Large intestine (tissue), 3 donors: Measurements from ENCODE around the gene PHF21B. TPM values are rescaled to one million over a fixed set of nuclear protein-coding genes. Genes with fewer than 3 reads are reported as not detected.

Source experiments
- DNase-seq, 2 donors: peaks; one replicate each; pipeline versions ENCODE4 v3.0.0 to v3.0.0-alpha.2; 2013
- H3K27ac ChIP-seq: one replicate; pipeline ENCODE4 v1.5.1; 2013; ENCODE audit warnings: low read length
- H3K27me3 ChIP-seq: 2 replicates; pipeline ENCODE4 v1.6.1; 2013; ENCODE audit warnings: low read length; ENCODE audit not compliant: control insufficient read depth, insufficient read depth
- H3K36me3 ChIP-seq: 2 replicates; pipeline ENCODE4 v1.6.1; 2013; ENCODE audit warnings: low read length; ENCODE audit not compliant: control insufficient read depth, insufficient read depth
- H3K4me1 ChIP-seq: one replicate; pipeline ENCODE4 v1.6.1; 2013; ENCODE audit warnings: low read length; ENCODE audit not compliant: control insufficient read depth, insufficient read depth
- H3K4me3 ChIP-seq: one replicate; pipeline ENCODE4 v1.5.1; 2013; ENCODE audit warnings: low read length
- H3K9me3 ChIP-seq: one replicate; pipeline ENCODE4 v1.6.1; 2013; ENCODE audit warnings: mild to moderate bottlenecking, low read depth, low read length, moderate library complexity; ENCODE audit not compliant: control insufficient read depth
- WGBS: methylation state at CpG from one replicate; pipeline ENCODE4 v1.1.5; 2013; ENCODE audit warnings: low lambda C conversion rate; ENCODE audit not compliant: insufficient coverage; 5-methylcytosine and 5-hydroxymethylcytosine counted together
- polyA plus RNA-seq: library from polyadenylated mRNA; unstranded; fragments of 120-200 nt; gene quantifications from one replicate; pipeline ENCODE4 v1.2.1, GENCODE V29; 2013

PHF21B gene
- polyA plus RNA-seq, 1 donor = 0.63 TPM

DNA sequence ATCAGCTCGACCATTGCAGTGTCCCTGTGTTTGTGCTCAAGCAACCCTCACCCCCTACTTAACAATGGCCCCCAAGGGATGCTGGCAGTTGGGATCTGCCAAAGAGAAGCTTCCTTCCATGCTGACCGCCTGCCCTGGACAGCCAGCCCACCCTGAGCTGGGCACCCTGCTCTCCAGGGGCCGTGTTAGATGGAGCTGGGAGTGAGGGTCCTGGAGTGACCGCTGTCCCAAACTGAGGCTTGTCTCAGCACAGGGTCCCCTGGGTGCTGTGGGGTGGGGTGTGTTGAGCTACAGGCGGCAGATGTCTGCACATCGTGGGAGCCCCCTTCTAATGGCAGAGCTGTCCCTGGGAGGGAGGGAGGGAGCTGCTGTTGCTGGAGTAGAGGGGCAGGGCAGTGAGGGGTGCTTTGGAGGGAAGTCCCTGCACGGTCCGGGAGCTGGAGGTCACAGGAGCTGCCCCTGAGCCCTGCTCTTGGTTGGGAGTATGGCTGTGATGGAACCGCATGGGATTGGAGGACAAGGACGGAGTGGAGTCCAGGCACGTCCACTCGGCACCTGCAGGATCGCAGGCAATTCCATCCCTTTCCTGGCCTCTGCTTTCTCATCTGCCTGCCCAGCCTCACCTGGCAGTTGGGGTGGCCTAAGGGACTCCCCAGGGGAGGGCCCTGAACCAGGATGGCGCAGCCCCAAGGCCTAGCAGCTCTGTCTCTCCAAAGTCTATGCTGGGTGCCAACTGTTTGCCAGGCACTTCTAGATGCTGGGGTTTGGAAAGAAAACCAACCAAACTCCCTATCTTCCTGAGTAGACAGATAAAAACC lies 131.1 kb downstream of the PHF21B start:
- no peaks in the 10 kb centered on the region for H3K27me3 ChIP-seq
- no peaks in the 10 kb centered on the region for H3K36me3 ChIP-seq
- H3K4me1 ChIP-seq = no peaks in the 10 kb centered on the region
- H3K9me3 ChIP-seq = no peaks in the 10 kb centered on the region
- no peak for DNase-seq
- H3K4me3 ChIP-seq = no peak overlapping the region
- no CpG with 5 or more reads among the region's 14 CpGs for WGBS
- no peak overlapping the region for H3K27ac ChIP-seq

DNA sequence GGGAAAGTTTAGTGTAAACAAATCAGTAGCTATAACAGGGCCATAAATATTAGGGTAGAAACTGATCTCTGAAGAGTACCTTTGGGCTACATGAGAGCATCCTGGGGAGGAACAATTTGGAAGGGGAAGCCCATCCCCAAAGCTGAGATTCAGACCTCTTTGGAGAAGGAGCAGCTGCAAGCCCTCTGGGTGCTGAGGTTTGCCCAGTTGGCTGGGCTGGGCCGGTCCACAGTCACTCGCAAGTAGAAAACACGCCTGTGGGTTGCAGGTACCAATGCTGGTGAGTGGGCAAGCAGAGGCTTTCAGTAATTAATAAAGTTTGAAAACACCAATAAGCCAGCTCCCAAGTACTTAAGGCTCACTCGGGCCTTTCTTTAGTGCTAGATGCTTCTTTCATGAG lies 132.9 kb downstream of the PHF21B start:
- WGBS = no CpG with 5 or more reads among the region's 4 CpGs
- H3K27ac ChIP-seq = no peak overlapping the region
- H3K4me3 ChIP-seq = no peak overlapping the region
- H3K36me3 ChIP-seq = no peaks in the 10 kb centered on the region
- DNase-seq = no peak
- no peaks in the 10 kb centered on the region for H3K4me1 ChIP-seq
- no peaks in the 10 kb centered on the region for H3K9me3 ChIP-seq
- H3K27me3 ChIP-seq = no peaks in the 10 kb centered on the region

- H3K36me3 ChIP-seq = no peaks in the 10 kb centered on the region
- whole genome bisulfite sequencing = 100% methylated on average over 1 of the region's 3 CpGs
- no peaks in the 10 kb centered on the region for H3K9me3 ChIP-seq
- H3K4me1 ChIP-seq = no peaks in the 10 kb centered on the region
- no peak overlapping the region for H3K4me3 ChIP-seq
- H3K27ac ChIP-seq = no peak overlapping the region
- no peak for DNase-seq
- H3K27me3 ChIP-seq = no peaks in the 10 kb centered on the region
These were observed 138.0 kb downstream of the PHF21B start for GRCh38 chr22:44871782-44872181.

- Histone ChIP-seq H3K9me3 (no peaks in the 10 kb centered on the region), H3K4me1 (no peaks in the 10 kb centered on the region), H3K36me3 (no peaks in the 10 kb centered on the region), H3K27ac (no peak overlapping the region), H3K27me3 (no peaks in the 10 kb centered on the region), H3K4me3 (no peak overlapping the region)
- no peak for DNase-seq
- WGBS = no CpG with 5 or more reads among the region's 5 CpGs
These were observed 139.8 kb downstream of the PHF21B start for GRCh38 chr22:44870021-44870420.

GRCh38 chr22:44869196-44869595 lies 140.6 kb downstream of the PHF21B start:
- Histone ChIP-seq H3K4me3 (no peak overlapping the region), H3K27ac (no peak overlapping the region), H3K36me3 (no peaks in the 10 kb centered on the region), H3K27me3 (no peaks in the 10 kb centered on the region), H3K9me3 (no peaks in the 10 kb centered on the region), H3K4me1 (no peaks in the 10 kb centered on the region)
- DNase-seq = no peak
- no CpG with 5 or more reads among the region's 7 CpGs for WGBS

GRCh38 chr22:44865193-44866057 lies 144.4 kb downstream of the PHF21B start:
- Histone ChIP-seq H3K4me1 (no peaks in the 10 kb centered on the region), H3K27ac (no peak overlapping the region), H3K9me3 (no peaks in the 10 kb centered on the region), H3K36me3 (no peaks in the 10 kb centered on the region), H3K27me3 (no peaks in the 10 kb centered on the region), H3K4me3 (no peak overlapping the region)
- WGBS = no CpG with 5 or more reads among the region's 31 CpGs
- no peak for DNase-seq

- Histone ChIP-seq H3K4me1 (no peaks in the 10 kb centered on the region), H3K27ac (no peak overlapping the region), H3K9me3 (no peaks in the 10 kb centered on the region), H3K36me3 (no peaks in the 10 kb centered on the region), H3K27me3 (no peaks in the 10 kb centered on the region), H3K4me3 (no peak overlapping the region)
- no CpG with 5 or more reads among the region's 19 CpGs for WGBS
- DNase-seq = no peak
These were observed 146.6 kb downstream of the PHF21B start for GRCh38 chr22:44862981-44863860.

- DNase-seq = no peak
- no peaks in the 10 kb centered on the region for H3K36me3 ChIP-seq
- WGBS = no CpG with 5 or more reads among the region's 11 CpGs
- no peaks in the 10 kb centered on the region for H3K27me3 ChIP-seq
- H3K9me3 ChIP-seq = no peaks in the 10 kb centered on the region
- H3K27ac ChIP-seq = no peak overlapping the region
- no peak overlapping the region for H3K4me3 ChIP-seq
- no peaks in the 10 kb centered on the region for H3K4me1 ChIP-seq
These were observed 147.5 kb downstream of the PHF21B start for GRCh38 chr22:44862281-44862680.

DNA sequence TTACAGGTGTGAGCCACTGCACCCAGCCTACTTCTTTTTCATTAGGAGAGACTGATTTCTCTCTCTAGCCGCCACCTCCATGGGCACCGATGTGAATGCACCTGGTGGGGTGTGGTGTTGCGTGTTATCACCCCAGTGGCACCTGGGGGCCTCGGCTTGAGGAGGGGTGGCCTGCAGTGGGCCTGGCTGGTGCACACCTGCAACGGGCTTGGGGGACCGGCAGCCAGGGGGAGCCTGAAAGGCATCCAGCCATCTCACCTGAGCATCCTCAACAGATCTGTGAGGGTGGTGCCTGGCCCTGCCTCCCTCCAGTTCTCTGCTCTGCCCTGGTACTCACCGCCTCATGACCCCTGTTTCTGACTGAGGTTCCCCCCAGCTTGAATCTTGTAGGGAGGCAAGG lies 148.6 kb downstream of the PHF21B start:
- no peaks in the 10 kb centered on the region for H3K27me3 ChIP-seq
- no peak for DNase-seq
- H3K9me3 ChIP-seq = no peaks in the 10 kb centered on the region
- H3K36me3 ChIP-seq = no peaks in the 10 kb centered on the region
- H3K4me1 ChIP-seq = no peaks in the 10 kb centered on the region
- H3K27ac ChIP-seq = no peak overlapping the region
- WGBS = no CpG with 5 or more reads among the region's 7 CpGs
- no peak overlapping the region for H3K4me3 ChIP-seq

DNA sequence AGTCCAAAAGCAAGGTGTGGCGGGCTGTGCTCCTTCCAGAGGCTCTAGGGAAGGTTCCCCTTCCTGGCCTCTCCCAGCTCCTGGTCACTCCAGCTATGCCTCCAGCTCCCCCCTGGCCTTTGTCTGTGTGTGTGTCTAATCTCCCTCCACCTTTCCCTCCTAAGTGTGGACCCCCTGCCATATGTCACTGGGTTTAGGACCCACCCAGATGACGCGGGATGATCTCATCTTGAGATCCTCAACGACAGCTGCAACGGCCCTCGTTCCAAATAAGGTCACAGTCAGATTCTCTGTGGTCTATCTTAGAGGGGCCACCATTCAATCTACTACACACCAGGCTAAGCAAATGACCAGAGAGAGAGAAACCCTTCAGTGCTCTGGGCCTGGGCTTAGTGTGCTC lies 149.5 kb downstream of the PHF21B start:
- Histone ChIP-seq H3K9me3 (no peaks in the 10 kb centered on the region), H3K4me3 (no peak overlapping the region), H3K27ac (no peak overlapping the region), H3K4me1 (no peaks in the 10 kb centered on the region), H3K36me3 (no peaks in the 10 kb centered on the region), H3K27me3 (no peaks in the 10 kb centered on the region)
- whole genome bisulfite sequencing = no CpG with 5 or more reads among the region's 6 CpGs
- DNase-seq = no peak
